Ovary (tissue), 9 donors: ENCODE results near the gene CATSPERB. TPM values are rescaled to one million over a fixed set of nuclear protein-coding genes. Genes with fewer than 3 reads are reported as not detected.

Source experiments
- DNase-seq, 5 donors: peaks; one replicate each; pipeline ENCODE4 v3.0.0-alpha.2; 2019 to 2020
- H3K27ac ChIP-seq, 2 donors: fragments of 200-600 bp; one replicate each; pipeline versions ENCODE4 v1.5.1 to v1.8.0; 2019 to 2022
- H3K27me3 ChIP-seq: fragments of 200-600 bp; one replicate; pipeline ENCODE4 v1.8.0; 2022
- H3K36me3 ChIP-seq: fragments of 200-600 bp; sonication (generic); one replicate; pipeline ENCODE4 v1.5.1; 2019
- H3K4me1 ChIP-seq: one replicate; pipeline ENCODE4 v1.8.1; 2013; ENCODE audit warnings: mild to moderate bottlenecking, moderate library complexity; ENCODE audit not compliant: insufficient read depth
- H3K4me3 ChIP-seq: fragments of 200-600 bp; sonication (generic); one replicate; pipeline ENCODE4 v1.5.1; 2017
- H3K9me3 ChIP-seq, 2 donors: fragments of 200-600 bp in 1 of 2; sonication (generic) in 1 of 2; one replicate each; pipeline versions ENCODE4 v1.5.1 to v1.8.1; 2013 to 2019; ENCODE audit warnings: mild to moderate bottlenecking in 1 of 2, moderate library complexity in 1 of 2
- CTCF ChIP-seq, 3 donors: fragments of 450-650 bp in 2 of 3; fragments of 200-600 bp in 1 of 3; IDR thresholded peaks; one replicate each; pipeline versions ENCODE4 v1.5.1 to v1.8.0; 2016 to 2022; ENCODE audit warnings: antibody characterized with exemption in 3 of 3, mild to moderate bottlenecking in 1 of 3
- EP300 ChIP-seq: sonication (generic); formaldehyde crosslinking; IDR thresholded peaks from one replicate; pipeline ENCODE4 v1.6.1; 2017; ENCODE audit warnings: antibody characterized with exemption
- POLR2A ChIP-seq: fragments of 450-650 bp; IDR thresholded peaks from one replicate; pipeline ENCODE4 v1.6.1; 2017; ENCODE audit warnings: antibody characterized with exemption, mild to moderate bottlenecking, moderate library complexity
- WGBS, 3 donors: extraction: QIAGEN DNeasy Blood & Tissue Kit in 1 of 3; methylation state at CpG; one replicate each; pipeline versions ENCODE4 v1.1.5 to v1.1.7; 2013 to 2017; 5-methylcytosine and 5-hydroxymethylcytosine counted together
- intact Hi-C, 4 donors: fragments of 100-400 bp; cut with DNase I; formaldehyde crosslinking; loops; one replicate each; pipeline versions ENCODE4 v1.11.0 to v1.15.1; 2022 to 2023
- polyA plus RNA-seq, 2 donors: library from polyadenylated mRNA; stranded (reverse); fragments of 200-250 nt in 1 of 2; fragments of 350-450 nt in 1 of 2; fragmentation: Illumina TruSeq in 1 of 2; extraction: RNeasy Lipid Tissue Mini Kit (QIAGEN cat#74804) in 1 of 2; gene quantifications; one replicate each; pipeline ENCODE4 v1.2.3, GENCODE V29; 2013 to 2014
- total RNA-seq, 7 donors: library from RNA; depleted of rRNA in 2 of 7; stranded (reverse); fragments of >200 nt in 2 of 7; fragmentation: NEBNext Ultra II Directional in 3 of 7; extraction: Animal tissue kit (Norgen Biotek cat#: 25700) in 3 of 7; gene quantifications; one replicate each; pipeline versions ENCODE4 v1.1.0 to v1.2.4, GENCODE V29; 2016 to 2023
- donor health status: DM: no; HTN: no; CAD: no; lungs with moderate emphysema.
- donor health status: DM: no; HTN: no; CAD: no.
- donor health status: Bipolar disorder and iron deficiency.
- donor health status: DM: yes; HTN: yes; CAD: no.
- donor health status: DM: no; HTN: no; CAD: no.
- donor health status: DM: yes; HTN: yes; CAD: no.

The CATSPERB gene
- total and polyA plus RNA-seq, 9 donors = 0.07 to 2.5 (median 0.46) TPM; not detected in 1

- no peak for DNase-seq
- intact Hi-C loops = no loop called here
- WGBS, 3 donors = 90 to 96% (median 96%) methylated on average over 2 of the region's 2 CpGs
- H3K4me1 ChIP-seq = no peaks in the 10 kb centered on the region
- no peak overlapping the region for H3K27ac ChIP-seq
- no peaks in the 10 kb centered on the region for H3K36me3 ChIP-seq
- H3K4me3 ChIP-seq = no peak overlapping the region
- H3K27me3 ChIP-seq = no peaks in the 10 kb centered on the region
- TF ChIP-seq EP300 = no peak
- TF ChIP-seq POLR2A = no peak
- no peak for TF ChIP-seq CTCF (IDR thresholded peaks at IDR 0.05)
- H3K9me3 ChIP-seq = no peaks in the 10 kb centered on the region
These were observed 868 bp downstream of the CATSPERB start for GRCh38 chr14:91731018-91731417.

GRCh38 chr14:91729756-91730155 lies 2.1 kb downstream of the CATSPERB start:
- Histone ChIP-seq H3K9me3 (no peaks in the 10 kb centered on the region), H3K4me1 (no peaks in the 10 kb centered on the region), H3K4me3 (no peak overlapping the region), H3K36me3 (no peaks in the 10 kb centered on the region), H3K27me3 (no peaks in the 10 kb centered on the region), H3K27ac (no peak overlapping the region)
- intact Hi-C loops = no loop called here
- TF ChIP-seq POLR2A (no peak), CTCF (IDR thresholded peaks at IDR 0.05) (no peak), EP300 (no peak)
- 5 to 21% (median 12%) methylated on average over 3 of the region's 3 CpGs for WGBS, 3 donors
- no peak for DNase-seq

GRCh38 chr14:91728616-91729183 lies 3.2 kb downstream of the CATSPERB start:
- WGBS, 3 donors = 65 to 76% (median 72%) methylated on average over 4 of the region's 4 CpGs
- TF ChIP-seq EP300 (no peak), POLR2A (no peak), CTCF (IDR thresholded peaks at IDR 0.05) (no peak)
- DNase-seq = no peak
- Histone ChIP-seq H3K27ac (no peak overlapping the region), H3K4me3 (no peak overlapping the region), H3K9me3 (no peaks in the 10 kb centered on the region), H3K27me3 (no peaks in the 10 kb centered on the region), H3K4me1 (no peaks in the 10 kb centered on the region), H3K36me3 (no peaks in the 10 kb centered on the region)
- intact Hi-C loops = no loop called here

- H3K27me3 ChIP-seq = no peaks in the 10 kb centered on the region
- no peaks in the 10 kb centered on the region for H3K9me3 ChIP-seq
- H3K4me3 ChIP-seq = no peak overlapping the region
- no peaks in the 10 kb centered on the region for H3K36me3 ChIP-seq
- TF ChIP-seq CTCF (IDR thresholded peaks at IDR 0.05) (no peak), POLR2A (no peak), EP300 (no peak)
- DNase-seq = no peak
- H3K27ac ChIP-seq = no peak overlapping the region
- WGBS, 3 donors = 47 to 60% (median 48%) methylated on average over 2 of the region's 2 CpGs
- H3K4me1 ChIP-seq = no peaks in the 10 kb centered on the region
- intact Hi-C loops = no loop called here
These were observed 4.8 kb downstream of the CATSPERB start for GRCh38 chr14:91727121-91727520.
